MV-4-11 (cell line): Measurements from ENCODE around the gene TST.

Experiments used
- DNase-seq: peaks from one replicate; lab custom pipeline; 2025; lab: John Stamatoyannopoulos, UW

The TST gene

DNA sequence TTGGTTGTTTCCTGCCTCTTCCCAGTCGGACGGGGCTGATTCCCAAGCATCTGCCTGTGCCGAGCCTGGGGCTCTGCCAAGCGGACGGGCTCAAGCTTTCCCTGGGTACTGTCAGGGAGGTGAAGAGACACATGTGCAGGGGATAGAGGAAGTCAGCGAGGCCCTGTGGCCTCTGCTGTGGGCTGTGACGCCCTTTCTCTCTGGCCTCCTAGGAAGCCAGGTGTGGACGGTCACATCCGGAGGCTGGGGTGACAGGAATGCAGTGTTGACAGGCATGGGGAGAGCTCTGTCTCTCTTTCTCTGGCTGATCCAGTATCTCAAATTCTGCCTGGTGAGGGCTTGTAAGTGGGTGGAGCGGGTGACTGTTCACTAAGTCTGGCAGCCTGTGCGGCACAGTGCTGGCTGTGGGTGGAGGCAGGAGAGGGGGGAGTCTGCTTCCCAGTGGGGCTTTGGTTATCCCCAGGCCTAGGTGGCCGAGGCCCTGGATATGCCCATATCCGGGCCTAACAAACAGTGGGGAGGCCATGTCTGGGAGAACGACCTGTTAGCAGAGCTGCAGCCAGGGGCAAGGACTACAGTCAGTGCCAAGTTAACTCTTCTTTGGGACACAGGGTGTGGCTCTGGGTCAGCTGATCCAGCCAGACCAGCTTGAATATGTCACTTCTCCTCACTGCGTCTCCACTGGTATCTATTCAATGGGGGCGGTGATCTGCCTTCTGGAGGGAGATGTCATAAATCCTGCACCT lies 34.2 kb upstream of the TST start:
- DNase-seq = no peak

DNA sequence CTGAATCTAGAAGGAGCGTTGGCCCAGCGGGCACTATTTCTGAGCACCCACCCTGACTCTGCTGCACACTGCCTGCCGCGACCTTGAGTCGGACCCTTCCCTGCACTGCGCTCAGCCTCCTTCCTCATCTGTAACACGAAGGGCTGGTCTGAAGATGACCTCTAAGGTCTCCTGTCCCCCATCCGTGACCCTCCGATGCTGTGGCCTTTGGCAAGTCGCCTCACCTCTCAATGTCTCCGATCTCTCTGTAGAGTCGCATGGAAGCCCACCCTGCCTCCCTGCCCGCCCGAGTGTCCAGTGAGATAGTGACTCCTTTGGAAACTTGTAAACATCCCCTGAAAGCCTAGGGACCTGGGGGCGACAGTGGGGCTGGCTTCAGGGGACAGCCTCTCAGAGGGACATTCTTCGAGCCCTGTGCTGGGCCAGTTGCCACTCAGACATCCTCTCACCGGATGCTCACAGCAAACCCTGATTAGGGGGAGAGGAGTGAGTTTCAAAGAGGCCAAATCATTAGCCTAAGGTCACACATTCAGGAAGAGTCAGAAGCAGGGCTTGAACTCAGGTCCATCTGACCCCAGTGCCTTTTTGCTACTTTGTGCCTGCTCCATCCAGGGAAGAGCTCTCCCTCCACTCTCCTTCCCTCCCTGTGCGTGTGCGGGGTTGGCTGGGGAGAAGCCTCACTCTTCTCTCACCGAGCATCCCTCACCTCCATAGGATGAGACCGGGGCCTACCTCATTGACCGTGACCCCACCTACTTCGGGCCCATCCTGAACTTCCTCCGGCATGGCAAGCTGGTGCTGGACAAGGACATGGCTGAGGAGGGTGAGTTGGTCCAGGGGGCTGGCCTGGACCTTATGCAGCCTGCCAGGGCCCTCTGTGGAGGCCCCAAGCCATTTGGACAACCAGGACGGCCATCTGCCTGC lies 33.4 kb upstream of the TST start:
- DNase-seq = no peak

DNA sequence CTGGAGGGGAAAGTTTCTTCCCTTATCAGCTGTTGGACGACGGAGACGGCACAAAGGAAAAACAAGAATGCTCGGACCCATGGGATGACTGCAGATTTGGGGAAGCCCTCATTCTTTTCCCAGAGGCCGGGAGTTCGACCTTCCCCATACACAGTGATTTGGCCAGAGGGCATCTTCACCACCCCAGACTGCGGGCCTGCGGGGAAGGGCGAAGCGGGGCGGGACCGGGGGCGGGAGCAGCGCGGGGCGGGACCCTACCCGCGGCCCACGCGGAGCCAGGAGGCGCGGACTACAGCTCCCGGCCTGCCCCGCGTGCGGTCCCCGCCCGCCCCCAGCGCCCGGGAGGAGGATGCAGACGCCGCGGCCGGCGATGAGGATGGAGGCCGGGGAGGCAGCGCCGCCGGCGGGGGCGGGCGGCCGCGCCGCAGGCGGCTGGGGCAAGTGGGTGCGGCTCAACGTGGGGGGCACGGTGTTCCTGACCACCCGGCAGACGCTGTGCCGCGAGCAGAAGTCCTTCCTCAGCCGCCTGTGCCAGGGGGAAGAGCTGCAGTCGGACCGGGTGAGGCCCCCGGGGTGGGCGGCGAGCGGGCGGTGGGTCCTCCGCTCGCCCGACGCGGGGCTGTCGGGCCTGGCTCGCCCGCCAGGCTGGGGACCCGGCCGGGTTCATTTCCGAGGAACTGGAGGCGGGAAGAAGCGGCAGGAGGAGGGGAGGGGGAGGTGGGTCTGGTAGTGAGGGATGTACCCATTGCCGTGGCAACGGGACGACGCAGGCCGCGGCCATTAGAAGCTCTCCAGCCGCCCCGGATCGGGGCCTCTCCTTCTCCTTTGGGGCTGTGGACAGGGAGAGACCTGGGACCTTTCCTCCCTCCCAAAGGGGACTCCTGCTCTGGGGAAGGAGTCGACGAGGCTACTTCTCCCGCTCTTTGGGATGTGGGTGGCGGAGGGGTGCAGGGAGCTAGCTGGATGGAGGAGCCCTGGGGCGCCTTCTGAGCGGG lies 32.4 kb upstream of the TST start, which contains the start of gene KCTD17:
TSS of gene KCTD17 (plus strand) at position 352 of the 995 bp plus-strand sequence. CDS start at position 371, 19 bp downstream.
- DNase-seq = peak; percentile 36

DNA sequence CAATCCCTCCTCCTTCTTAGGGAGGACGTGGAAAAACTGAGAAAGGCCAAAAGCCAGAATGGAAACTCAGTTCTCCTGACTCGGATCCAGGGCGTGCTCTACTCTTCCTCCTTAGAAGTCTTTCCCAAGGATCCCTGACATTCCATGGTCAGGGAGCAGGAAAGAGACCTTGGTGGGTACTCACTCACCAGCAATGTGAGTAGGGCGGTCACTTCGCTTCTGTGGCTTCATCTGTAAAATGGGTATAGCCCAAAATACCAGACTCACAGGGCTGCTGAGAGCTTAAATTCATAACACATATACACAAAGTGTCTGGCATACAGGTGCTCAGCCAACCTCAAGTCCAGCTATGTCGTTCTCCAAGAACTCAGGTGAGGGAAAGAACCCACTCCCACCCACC lies 31.7 kb upstream of the TST start:
- no peak for DNase-seq

DNA sequence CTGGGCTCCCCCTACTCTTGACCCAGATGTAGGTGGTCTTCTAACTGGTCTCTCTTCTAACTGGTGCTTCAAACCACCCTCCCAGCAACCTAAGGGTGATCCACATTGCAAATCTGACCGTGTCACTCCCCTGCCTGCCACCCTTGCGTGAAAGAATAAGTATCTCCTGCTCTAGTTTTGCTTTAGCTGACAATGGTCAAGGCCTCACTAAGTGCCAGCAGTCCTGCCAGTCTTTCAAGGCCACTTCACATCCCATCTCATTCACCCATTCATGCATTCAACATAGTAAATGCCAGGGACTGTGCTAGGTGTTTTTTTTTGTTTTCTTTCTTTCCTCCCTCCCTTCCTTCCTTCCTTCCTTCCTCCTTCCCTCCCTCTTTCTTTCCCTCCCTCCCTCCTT lies 30.0 kb upstream of the TST start:
- DNase-seq = no peak

DNA sequence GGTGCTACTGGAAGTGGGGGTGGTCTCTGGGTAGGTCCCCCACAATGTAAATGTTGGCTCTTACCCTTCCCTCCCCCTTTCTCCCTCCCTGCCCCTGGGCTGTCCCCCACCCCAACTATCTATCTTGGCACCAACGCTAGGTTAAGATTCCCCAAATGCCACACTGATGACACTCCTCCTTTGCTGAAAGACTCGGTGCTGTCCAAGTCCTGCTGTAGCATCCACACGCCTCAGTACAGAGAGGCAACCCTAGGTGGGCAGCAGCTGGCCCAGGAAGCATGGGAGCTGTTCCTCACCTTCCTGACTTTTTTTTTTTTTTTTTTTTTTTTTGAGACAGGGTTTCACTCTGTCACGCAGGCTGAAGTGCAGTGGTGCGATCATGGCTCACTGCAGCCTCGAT lies 28.9 kb upstream of the TST start:
- no peak for DNase-seq

DNA sequence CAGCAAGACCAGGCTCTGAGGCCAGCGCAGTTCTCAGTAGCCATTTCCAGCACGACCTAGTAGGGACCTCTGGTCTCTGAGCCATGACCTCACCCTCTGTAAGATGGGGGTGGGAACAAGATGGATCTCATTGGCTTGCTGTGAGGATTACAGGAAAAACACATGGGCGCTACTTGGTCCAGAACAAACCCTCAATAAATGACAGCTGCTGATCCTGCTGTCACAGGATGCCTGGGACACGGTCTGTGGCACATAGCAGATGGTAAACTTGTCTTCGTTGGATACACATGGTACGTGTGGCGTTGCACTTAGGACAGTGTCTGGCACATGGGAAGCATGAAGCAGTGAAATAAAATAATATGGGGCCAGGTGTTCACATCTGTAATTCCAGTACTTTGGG lies 27.8 kb upstream of the TST start:
- no peak for DNase-seq

DNA sequence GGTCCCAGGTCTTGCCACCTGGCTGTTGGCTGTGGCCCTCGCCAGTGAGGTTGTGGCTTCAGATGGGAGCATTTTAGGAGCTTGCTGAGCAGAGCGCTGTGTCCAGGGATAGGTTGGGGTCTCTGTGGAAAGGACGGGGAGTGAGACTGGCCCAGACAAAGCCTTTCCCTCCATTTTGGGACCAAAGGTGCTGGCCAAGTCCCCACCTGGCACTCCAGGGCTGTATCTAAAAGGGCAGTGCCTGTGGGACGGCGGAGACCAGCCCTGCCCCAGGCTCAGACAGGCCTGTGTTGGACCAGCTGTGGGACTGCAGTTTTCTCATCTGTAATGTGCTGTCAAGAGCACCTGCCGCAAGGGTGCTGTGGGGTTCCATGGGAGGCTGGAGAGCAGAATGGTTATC lies 27.3 kb upstream of the TST start:
- DNase-seq = no peak

DNA sequence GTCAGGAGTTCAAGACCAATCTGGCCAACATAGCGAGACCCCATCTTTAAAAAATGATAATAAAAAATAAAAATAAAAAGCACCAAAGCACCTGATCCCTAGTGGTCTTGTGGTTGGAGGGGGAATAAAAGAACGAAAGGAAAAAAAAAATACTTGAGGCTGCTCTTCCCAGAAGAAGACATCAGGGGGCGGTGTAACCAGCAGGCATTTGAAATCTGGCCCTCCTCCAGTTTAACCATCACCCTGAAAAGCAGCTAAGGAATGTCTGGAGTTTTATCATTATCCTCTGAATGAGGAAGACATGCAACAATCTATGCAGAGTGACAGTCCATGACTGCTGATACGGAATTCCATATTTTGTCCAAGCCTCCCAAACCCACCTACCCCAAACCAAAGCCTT lies 26.7 kb upstream of the TST start:
- no peak for DNase-seq

DNA sequence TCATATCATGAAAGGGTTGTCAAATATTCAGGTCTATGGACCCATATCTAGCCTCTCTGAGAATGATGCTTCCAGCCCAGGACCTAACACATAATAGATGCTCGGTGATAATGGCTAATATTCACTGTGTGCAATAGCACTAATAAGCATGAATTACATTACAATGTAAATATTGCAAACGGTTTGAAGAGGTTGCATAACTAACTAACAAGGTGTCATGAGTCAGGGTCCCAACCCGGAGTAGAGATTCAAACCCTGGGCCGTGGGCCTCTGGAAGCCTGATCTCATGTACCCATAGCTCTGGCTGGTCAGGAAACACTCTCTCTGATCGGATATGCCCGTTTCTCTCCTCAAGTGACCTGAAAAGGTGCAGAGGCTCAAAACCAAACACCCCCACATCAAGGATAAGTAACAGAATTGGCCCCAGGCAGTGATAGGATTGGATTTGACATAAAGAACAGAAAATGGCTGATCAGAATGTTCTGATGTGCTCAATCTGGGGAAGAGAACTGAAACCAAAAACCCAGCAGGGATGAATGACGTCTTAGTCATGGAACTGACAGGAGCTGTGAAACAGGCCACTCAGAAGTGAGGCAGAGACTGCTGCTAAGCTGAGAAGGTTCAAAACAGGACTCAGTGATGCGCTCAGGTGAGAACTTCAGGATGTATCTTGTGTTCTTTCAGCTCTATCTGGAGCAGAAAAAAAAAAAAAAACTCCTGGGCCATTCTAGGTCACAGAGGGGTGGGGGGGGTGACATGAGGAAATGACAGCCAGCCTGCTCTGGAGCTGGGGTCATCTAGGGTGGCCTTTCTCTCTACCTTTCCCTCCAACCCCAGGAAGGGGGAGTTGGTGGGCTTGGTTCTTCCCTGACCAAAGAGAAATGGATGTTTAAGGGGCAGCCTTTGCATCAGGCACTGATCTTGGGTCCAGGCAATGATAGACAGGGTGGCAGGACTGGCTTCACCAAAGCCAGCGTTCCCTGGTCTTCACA lies 25.7 kb upstream of the TST start:
- DNase-seq = peak; percentile 57

DNA sequence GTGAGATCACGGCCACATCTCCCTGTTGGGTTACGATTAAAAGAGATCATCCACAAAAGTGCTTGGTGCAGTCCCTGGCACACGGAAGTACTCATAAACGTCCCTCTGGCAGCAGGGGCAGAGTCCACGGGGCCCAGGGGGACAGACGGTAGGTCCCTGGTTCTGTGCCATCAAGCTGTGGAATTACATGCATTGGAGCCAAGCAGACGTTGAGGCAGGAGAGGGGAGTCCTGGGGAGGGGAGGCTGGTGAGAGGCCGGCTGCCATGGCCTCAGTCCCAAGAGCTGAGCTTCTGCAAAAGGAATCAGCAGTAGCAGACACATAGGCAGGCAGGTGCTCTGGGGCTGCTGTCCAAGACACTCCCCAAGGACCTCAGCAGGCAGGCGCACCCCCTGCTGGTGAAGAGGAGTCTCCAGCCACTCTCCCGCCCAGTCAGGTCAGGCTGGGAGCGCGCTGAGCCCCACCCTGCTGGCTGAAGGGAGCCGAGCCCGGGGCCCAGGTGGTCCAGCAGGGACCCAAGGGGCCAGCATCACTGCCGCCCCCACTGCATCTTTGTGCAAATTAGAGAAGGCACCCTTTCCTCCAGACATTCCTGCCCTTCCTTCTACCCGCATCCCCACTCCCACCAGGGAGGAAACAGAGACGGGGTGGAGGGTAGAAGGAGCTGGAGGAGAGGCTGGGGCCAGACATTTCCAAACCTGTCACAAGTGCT lies 24.7 kb upstream of the TST start:
- peak; percentile 62 for DNase-seq

DNA sequence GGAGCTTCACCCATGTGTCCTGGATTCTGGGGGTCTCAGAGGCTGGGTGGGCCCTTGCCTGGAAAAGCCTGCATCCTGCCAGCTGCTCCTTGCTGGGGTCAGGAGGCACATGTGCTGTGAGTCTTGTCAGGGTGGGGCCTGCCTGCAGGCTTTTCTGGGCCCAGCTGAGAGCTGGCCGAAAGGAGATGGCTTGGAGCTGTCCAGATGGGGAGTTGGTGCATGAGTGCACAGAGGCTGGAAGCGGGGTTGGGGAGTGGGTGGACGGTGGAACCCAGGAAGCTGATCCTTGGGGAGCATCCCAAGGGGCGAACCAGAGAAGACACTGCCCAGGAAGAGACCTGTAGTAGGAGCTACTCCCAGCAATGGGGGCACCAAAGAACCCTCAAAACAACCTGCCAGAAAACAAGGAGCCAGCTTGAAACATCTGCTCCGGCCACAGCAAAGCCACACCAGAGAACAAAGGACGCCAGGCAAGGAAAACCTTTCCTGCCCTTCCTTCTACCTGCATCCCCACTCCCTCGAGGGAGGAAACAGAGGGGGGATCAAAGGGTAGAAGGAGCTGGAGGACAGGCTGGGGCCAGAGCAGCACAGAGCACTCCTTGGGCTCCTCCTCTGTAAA lies 24.1 kb upstream of the TST start:
- DNase-seq = no peak

DNA sequence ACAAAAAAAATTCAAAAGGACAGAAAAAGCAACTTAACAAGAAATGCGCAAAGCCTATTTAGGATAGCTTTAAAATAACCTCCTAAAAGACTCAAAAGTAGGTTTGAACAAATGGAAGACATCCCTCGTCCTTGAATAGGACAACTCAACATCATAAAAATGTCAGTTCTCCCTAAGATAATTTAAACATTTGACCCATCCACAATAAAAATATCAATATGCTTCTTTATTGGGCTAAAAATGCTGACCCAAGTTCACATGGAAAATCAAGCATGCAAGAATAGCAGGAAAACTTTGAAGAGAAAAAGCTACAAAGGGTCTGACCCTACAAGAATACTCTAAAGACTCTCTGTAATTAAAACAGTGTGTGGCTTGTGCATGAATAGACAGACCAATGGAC lies 20.2 kb upstream of the TST start:
- DNase-seq = no peak

DNA sequence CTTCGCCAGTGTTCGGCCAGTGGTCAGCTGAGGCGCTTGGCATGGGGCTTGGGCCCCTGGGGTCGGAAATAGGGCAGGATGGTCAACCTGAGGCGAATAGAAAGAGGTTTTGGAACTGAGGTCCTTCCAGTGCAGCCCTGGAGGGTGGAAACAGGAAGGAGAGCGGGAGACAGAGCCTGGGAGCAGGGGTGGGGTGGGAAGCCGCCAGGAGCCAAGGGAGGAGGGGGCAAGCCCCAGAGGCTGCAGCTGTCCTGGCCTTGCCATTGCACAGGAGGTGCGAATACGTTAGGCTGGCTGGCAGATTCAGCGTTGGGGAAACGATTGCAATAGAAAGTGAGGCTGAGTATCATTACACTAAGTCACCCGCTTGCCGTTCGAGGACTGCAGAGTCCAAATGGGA lies 18.4 kb upstream of the TST start:
- DNase-seq = no peak

DNA sequence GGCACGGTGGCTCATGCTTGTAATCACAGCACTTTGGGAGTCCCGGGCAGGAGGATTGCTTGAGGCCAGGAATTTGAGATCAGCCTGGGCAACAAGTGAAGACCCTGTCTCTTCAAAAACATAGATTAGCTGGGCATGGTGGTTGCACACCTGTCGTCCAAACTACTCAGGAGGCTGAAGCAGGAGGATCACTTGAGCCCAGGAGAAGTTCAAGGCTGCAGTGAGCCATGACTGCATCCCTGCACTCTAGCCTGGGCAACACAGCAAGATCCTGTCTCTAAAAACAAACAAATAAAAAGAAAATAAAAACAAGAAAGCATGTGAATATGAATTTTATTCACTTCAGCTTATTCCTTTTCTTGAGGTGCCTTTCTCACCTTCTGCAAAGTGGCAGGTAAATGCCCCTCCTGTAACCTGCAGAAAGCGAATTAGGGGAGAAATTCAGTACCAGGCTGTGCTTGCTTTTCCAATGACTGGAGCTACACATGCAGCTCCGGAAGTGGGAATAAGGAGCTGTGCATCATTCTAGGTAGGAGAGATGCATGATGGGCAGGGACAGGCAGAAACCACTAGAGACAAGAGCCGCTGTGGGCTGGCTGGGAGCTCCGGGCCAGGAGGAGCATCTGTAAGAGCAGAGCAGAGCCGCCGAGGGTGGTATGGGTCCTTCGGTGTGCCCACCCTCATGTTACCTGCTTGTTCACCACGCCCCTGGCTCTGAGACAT lies 17.6 kb upstream of the TST start:
- DNase-seq = no peak

DNA sequence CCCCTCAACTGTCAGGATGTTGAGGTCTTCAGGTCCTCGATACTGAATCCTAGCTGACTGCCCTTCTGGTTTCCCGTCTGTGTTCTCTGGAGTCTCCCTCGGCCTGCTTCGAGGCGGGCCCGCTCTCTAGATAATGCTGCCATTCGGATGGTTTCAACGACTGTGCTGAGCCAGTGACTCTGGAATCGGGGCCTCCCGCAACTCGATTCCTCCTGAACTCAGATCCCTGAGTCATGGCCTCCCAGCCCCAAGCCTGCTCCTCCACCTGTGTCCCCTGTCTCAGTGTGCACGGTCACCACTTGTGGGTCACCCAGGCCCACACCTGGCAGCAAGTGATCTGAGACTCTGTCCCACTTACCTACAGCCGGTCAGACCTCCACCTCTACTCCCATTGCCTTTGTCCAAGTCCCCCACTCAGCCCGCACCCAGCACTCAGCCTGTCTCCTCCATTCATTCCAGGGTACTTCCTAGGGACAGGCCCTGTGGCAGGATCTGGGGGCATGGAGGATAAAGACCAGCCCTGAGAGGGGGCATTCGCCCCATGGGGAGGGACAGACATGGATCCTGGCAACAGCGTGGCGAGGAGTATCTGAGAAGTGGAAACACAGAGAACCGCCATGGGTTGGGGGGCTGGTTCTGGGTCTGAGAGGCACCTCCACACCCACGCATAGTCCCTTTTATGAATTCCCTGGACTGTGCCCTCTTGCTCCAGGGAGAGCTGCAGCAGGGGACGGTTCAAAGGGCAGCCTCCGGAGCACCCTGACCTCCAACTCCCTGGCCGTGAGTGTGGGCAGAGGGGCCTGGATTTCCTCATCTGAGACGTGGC lies 14.6 kb upstream of the TST start:
- no peak for DNase-seq

DNA sequence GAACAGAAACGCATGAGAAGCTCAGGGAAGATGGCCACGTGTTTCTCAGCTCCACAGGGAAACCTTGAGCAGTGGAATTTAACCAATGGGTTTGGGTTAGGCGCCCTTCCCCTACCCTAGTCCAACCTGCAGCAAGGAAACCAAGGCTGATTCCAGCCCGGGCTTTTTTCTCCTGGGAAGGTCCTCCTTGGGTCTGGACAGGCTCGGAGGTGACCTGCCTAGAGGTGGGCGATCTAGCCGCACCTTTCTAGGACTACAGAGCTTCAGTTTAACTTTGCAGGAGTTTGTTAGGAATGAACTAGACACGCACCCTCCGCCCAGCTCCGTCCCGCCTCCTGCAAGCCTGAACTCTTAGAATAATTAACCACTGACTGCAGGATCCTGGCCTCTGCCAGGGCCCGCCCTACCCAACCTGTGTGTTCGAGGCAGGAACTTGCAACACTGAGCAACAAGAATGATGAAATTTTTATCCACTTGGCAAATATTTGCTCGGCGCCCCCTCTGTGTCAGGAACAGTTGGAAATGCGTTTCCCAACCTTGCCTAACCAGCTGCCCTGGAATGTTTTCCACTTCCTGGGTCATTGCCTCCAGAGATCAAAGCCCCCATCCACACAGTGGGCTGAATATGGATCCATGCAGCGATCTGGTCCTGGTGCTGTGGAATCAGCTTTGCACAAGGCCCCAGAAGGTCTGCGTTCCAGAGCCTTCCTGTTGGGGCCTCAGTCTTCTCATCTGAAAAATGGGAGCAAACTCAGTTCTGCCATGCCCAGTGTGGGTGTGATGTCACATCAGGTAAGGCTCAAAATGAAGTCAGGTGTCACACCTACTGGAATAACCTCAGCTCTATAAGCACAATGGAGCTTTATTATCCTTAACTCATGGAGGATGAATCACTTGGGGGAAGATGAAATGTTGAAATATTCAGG lies 13.6 kb upstream of the TST start:
- peak; percentile 72 for DNase-seq
